GM18505 (cell line): Measurements from ENCODE around the gene CAMKK2.

Source experiments
- ATAC-seq: cut with Tn5 transposase; IDR thresholded peaks from one replicate; pipeline ENCODE4 v1.9.1; 2021; ENCODE audit not compliant: unreplicated experiment
- POLR2A ChIP-seq: IDR thresholded peaks from 4 replicates; pipeline ENCODE4 v1.6.1; 2011; ENCODE audit warnings: borderline replicate concordance; ENCODE audit not compliant: insufficient read depth, insufficient read length; ENCODE audit errors: extremely low read depth

The CAMKK2 gene

GRCh38 chr12:121223292-121224285 lies 72.9 kb downstream of the CAMKK2 start:
- no peak for TF ChIP-seq POLR2A
- no peak for ATAC-seq

DNA sequence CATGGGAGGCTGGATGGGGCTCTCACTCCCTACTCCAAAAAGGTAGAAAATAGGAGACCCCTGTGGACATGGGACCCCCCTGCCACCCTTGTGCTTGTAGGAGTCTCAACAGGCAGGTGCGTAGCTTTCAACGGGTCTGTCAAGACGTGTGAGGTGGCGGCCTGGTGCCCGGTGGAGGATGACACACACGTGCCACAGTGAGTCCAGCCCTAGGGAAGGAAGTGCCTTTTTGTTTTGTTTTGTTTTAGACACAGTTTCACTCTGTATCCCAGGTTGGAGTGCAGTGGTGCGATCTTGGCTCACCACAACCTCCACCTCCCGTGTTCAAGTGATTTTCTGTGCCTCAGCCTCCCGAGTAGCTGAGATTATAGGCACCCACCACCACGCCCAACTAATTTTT lies 73.7 kb downstream of the CAMKK2 start:
- ATAC-seq, result no peak

GRCh38 chr12:121219353-121219986 lies 77.0 kb downstream of the CAMKK2 start:
- no peak for TF ChIP-seq POLR2A
- no peak for ATAC-seq

More for the DNA sequence above, 73.7 kb downstream of the CAMKK2 start:
- no peak for TF ChIP-seq POLR2A

GRCh38 chr12:121218588-121219352 lies 77.7 kb downstream of the CAMKK2 start:
- no peak for ATAC-seq
- no peak for TF ChIP-seq POLR2A

DNA sequence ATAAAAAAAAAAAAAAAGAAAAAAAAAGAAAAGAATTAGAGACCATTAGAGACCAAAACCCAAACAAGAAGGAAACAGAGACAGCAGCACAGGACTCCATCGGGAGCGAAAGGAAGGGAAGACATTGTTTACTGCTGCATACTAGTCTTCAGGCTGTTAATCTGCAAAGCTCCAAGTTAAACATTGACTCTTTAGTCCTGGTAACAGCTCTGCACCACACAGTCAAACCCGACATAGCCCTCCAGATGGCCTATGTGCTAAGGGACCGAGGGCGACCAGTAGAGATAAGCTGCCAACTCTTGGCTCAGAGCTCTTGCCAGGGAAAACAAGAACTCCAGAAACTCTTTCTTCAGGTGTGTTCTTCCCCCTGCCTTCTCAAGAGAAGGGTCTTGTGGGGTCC lies 78.7 kb downstream of the CAMKK2 start:
- TF ChIP-seq POLR2A, result no peak

GRCh38 chr12:121217063-121217462 lies 79.4 kb downstream of the CAMKK2 start:
- TF ChIP-seq POLR2A, result no peak
- no peak for ATAC-seq

More for the DNA sequence above, 78.7 kb downstream of the CAMKK2 start:
- no peak for ATAC-seq

GRCh38 chr12:121216102-121216501 lies 80.4 kb downstream of the CAMKK2 start:
- ATAC-seq, result no peak
- no peak for TF ChIP-seq POLR2A

DNA sequence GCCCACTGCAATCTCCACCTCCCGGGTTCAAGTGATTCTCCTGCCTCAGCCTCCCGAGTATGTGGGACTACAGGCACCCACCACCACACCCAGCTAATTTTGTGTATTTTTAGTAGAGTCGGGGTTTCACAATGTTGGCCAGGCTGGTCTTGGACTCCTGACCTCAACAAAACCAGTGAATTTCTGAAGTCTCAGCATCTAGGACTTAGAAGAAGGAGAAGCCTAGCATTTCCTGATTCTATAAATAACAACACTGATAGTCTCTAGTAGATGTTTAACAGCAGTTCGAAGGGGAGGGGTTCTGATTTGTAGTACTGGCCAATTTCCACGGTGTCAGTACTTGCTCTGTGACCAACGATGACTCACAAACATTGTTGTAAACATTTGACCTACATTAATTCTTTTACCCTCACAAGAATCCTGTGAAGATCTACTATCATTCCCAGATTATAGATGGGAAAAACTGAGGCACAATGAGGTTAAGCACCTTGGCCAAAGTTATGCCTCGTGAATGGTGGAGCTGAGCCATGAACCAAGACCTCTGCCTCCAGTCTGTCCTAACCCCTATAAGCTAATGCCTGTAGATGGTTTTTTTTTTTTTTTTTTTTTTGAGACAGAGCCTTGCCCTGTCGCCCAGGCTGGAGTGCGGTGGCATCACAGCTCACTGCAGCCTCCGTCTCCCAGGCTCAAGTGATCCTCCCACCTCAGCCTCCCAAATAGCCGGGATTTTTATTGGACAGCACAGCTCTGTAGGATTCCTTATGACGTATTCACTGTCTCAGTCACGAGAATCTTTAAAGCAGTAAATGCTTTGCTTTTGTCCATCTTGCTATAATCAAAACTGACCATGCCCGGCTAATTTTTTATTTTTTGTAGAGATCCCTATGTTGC lies 81.4 kb downstream of the CAMKK2 start:
- no peak for TF ChIP-seq POLR2A
- ATAC-seq, result no peak

- no peak for TF ChIP-seq POLR2A
- no peak for ATAC-seq
Measured at GRCh38 chr12:121214166-121214777, 82.2 kb downstream of the CAMKK2 start.

DNA sequence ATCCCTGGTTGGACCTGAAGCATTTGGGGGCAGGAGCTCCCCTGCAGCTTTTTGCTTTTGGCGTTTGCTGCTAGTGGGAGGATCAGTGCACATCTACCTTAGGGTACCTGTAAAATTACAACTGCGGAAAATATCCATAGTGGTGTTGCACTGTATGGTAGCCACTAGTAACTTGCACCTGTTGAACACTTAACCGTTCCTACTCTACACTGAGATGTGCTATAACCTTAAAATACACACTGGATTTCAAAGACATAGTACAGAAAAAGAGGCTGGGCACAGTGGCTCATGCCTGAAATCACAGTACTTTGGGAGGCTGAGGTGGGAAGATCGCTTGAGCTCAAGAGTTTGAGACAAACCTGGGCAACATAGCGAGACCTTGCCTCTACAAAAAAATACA lies 83.6 kb downstream of the CAMKK2 start:
- no peak for TF ChIP-seq POLR2A
- no peak for ATAC-seq

DNA sequence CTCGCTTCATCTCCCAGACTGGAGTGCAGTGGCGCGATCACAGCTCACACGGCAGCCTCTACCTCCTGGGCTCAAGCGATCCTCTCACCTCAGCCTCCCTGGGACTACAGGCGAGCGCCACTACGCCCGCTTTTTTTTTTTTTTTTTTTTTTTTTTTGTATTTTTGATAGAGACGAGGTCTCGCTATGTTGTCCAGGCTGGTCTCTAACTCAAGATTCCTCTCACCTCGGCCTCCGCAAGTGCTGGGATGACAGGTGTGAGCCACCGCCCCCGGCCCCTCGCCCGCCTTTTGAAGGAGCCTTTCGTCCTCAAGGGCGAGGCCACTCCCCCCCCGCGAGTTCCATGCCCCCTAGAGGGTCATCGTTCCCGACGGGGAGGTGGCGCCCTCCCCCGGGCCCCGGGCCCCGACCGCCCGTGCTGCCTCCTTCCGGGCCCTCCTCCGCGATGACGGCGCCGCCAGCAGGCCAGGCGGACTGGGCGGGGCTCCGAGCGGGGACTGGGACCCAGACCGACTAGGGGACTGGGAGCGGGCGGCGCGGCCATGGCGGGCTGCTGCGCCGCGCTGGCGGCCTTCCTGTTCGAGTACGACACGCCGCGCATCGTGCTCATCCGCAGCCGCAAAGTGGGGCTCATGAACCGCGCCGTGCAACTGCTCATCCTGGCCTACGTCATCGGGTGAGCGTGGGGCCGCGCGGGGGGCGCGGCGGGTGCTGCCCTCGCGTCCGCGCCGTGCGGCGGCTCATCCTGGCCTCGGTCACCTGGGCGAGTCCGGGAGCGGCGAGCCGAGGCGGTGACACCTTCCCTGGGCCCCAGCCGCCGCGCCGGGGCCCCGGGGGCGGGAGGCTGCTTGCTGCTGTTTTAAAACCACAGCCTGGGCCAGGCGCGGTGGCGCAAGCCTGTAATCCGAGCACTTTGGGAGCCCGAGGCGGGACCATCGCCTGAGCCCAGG lies 86.6 kb downstream of the CAMKK2 start, which contains the start of gene P2RX4:
P2RX4 (plus strand) TSS at position 506 of the 949 bp plus-strand sequence; CDS start at position 542, 36 bp downstream.
- ATAC-seq, result peak; percentile 81
- peak; percentile 97 for TF ChIP-seq POLR2A
